ENCODE results near the gene OBP2B. TPM values are rescaled to one million over a fixed set of nuclear protein-coding genes. Genes with fewer than 3 reads are reported as not detected.

OBP2B gene
- total and polyA plus RNA-seq, 10 of the 15 experiments (the other 5 are each of a cell fraction or from before 2014, with no cell fraction given) = not detected

DNA sequence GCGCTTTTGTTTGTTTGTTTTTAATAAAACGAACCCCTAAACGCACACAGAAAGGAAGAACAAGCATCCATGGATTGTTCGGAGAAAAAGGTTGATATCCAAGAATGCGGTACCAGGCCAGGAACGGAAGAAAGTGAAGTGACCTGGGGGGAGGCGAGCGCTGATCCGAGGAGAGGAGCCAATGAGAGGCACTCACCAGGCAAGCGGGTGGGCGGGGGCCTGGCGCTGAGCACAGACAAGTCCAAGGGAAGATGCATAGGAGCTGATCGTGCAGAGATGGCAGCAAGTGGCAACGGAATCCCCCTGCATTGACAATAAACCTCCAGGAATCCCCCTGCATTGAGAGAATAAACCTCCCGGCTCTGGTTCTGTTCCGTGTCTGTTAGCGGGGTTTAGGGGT, 8.4 kb downstream of the OBP2B start:
- Histone ChIP-seq H2AFZ (ENCODE audit: control insufficient read depth, low read depth, low read length) (no peak overlapping the region), H4K20me1 (ENCODE audit: control insufficient read depth, insufficient read depth) (no peaks in the 10 kb centered on the region), H3K4me1 (ENCODE audit: control insufficient read depth, insufficient read depth, low read length) (no peaks in the 10 kb centered on the region), H3K27ac (ENCODE audit: control insufficient read depth, insufficient read depth) (no peak overlapping the region), H3K9ac (ENCODE audit: control insufficient read depth, insufficient read depth, low read length) (no peak overlapping the region), H3K4me3 (no peak overlapping the region), H3K4me2 (ENCODE audit: control insufficient read depth, insufficient read depth) (no peak overlapping the region), H3K36me3 (ENCODE audit: control insufficient read depth in 2 of 2, insufficient read depth in 2 of 2, low read length in 1 of 2) (no peaks in the 10 kb centered on the region), H3K27me3 (replicated peaks in 1 of 2; ENCODE audit: control insufficient read depth in 2 of 2, insufficient read depth in 2 of 2, low read length in 1 of 2) (no peaks in the 10 kb centered on the region), H3K79me2 (ENCODE audit: control insufficient read depth, insufficient read depth, low read length) (no peaks in the 10 kb centered on the region), H3K9me3 (replicated peaks; ENCODE audit: control insufficient read depth, insufficient read depth, low read length) (no peaks in the 10 kb centered on the region)
- BruUV-seq (replicated peaks) = no TSS peak
- FAIRE-seq = no peak
- intact Hi-C loops (cut with micrococcal nuclease; ENCODE audit: unreplicated experiment) = no loop called here
- 43% methylated on average over 17 of the region's 17 CpGs for WGBS (ENCODE audit: insufficient coverage, insufficient replicate concordance, low lambda C conversion rate, missing lambda C conversion rate)
- ATAC-seq = no peak
- ChIA-PET RAD21 (ENCODE audit: unreplicated experiment) (no interaction called here), POLR2A (no interaction called here), CTCF (no interaction called here), SMC1A (ENCODE audit: uncharacterized antibody, unreplicated experiment) (no interaction called here)
- DNase-seq (ENCODE audit: low read depth, low spot score) = no peak
- in situ Hi-C loops (cut with MboI) = no loop called here
- no peak for TF ChIP-seq EZH2 (IDR thresholded peaks at IDR 0.05; ENCODE audit: borderline replicate concordance, control insufficient read depth, low read depth, low read length)
- no peak for TF ChIP-seq TARDBP (IDR thresholded peaks at IDR 0.05; ENCODE audit: borderline replicate concordance)
- no peak for TF ChIP-seq JUNB (IDR thresholded peaks at IDR 0.05)
- no peak for TF ChIP-seq ZZZ3 (IDR thresholded peaks at IDR 0.05; ENCODE audit: control insufficient read depth, insufficient read length, low read depth)
- no peak for TF ChIP-seq BHLHE40 (IDR thresholded peaks at IDR 0.05; ENCODE audit: borderline replicate concordance in 1 of 2, low read depth in 2 of 2, low read length in 1 of 2)
- TF ChIP-seq EP300 (IDR thresholded peaks at IDR 0.05; ENCODE audit: borderline replicate concordance in 1 of 2, control insufficient read depth in 1 of 2, low read depth in 2 of 2, low read length in 2 of 2) = no peak
- TF ChIP-seq SMAD1 (IDR thresholded peaks at IDR 0.05; ENCODE audit: low read depth, partially characterized antibody) = no peak
- no peak for TF ChIP-seq POU2F2 (IDR thresholded peaks at IDR 0.05; ENCODE audit: borderline replicate concordance, low read depth, low read length)
- no peak for TF ChIP-seq NBN (IDR thresholded peaks at IDR 0.05)
- TF ChIP-seq, protein P1, sequence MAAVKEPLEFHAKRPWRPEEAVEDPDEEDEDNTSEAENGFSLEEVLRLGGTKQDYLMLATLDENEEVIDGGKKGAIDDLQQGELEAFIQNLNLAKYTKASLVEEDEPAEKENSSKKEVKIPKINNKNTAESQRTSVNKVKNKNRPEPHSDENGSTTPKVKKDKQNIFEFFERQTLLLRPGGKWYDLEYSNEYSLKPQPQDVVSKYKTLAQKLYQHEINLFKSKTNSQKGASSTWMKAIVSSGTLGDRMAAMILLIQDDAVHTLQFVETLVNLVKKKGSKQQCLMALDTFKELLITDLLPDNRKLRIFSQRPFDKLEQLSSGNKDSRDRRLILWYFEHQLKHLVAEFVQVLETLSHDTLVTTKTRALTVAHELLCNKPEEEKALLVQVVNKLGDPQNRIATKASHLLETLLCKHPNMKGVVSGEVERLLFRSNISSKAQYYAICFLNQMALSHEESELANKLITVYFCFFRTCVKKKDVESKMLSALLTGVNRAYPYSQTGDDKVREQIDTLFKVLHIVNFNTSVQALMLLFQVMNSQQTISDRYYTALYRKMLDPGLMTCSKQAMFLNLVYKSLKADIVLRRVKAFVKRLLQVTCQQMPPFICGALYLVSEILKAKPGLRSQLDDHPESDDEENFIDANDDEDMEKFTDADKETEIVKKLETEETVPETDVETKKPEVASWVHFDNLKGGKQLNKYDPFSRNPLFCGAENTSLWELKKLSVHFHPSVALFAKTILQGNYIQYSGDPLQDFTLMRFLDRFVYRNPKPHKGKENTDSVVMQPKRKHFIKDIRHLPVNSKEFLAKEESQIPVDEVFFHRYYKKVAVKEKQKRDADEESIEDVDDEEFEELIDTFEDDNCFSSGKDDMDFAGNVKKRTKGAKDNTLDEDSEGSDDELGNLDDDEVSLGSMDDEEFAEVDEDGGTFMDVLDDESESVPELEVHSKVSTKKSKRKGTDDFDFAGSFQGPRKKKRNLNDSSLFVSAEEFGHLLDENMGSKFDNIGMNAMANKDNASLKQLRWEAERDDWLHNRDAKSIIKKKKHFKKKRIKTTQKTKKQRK (IDR thresholded peaks at IDR 0.05; ENCODE audit: low read depth, low read length) = no peak
- TF ChIP-seq SMC3 (IDR thresholded peaks at IDR 0.05; ENCODE audit: borderline replicate concordance, low read length) = no peak

Measured in GM12878 (cell line).